Chondrocyte (in vitro differentiated cells): ENCODE measurements around the gene CHRND. TPM values are rescaled to one million over a fixed set of nuclear protein-coding genes. Genes with fewer than 3 reads are reported as not detected.

Experiments
- DNase-seq: peaks from one replicate; pipeline ENCODE4 v3.0.0; 2021; ENCODE audit warnings: mixed read lengths, low spot score
- H3K27ac Mint-ChIP-seq: one replicate; pipeline ENCODE4 v1.8.0; 2021; ENCODE audit warnings: mild to moderate bottlenecking, moderate library complexity, mixed read lengths; ENCODE audit not compliant: unreplicated experiment
- H3K27me3 Mint-ChIP-seq: 2 replicates; pipeline ENCODE4 v1.8.0; 2021; ENCODE audit warnings: low read depth, mixed read lengths
- H3K36me3 Mint-ChIP-seq: 2 replicates; pipeline ENCODE4 v1.8.0; 2021; ENCODE audit warnings: low read depth, mixed read lengths
- H3K4me1 Mint-ChIP-seq: 2 replicates; pipeline ENCODE4 v1.8.0; 2021; ENCODE audit warnings: low read depth, mild to moderate bottlenecking, mixed read lengths
- H3K4me3 Mint-ChIP-seq: one replicate; pipeline ENCODE4 v1.8.0; 2021; ENCODE audit warnings: mild to moderate bottlenecking, moderate library complexity, mixed read lengths; ENCODE audit not compliant: unreplicated experiment
- H3K9me3 Mint-ChIP-seq: 2 replicates; pipeline ENCODE4 v1.8.0; 2021; ENCODE audit warnings: low read depth, mixed read lengths
- total RNA-seq: library from RNA; stranded (reverse); gene quantifications from 3 replicates; pipeline ENCODE4 v1.2.1, GENCODE V29; 2021
- TF ChIP-seq, protein P1 (sequence below): fragments of 200-600 bp; sonication (generic); IDR thresholded peaks from 2 replicates; pipeline ENCODE4 v1.5.0; 2021; ENCODE audit warnings: antibody characterized with exemption, mild to moderate bottlenecking, moderate library complexity

CHRND gene
- total RNA-seq, 1 donor from 2014 or later, result not detected

- Mint-ChIP-seq H3K4me3 (no peak overlapping the region), H3K27me3 (peaks cover 49% of the 10 kb centered on the region), H3K9me3 (no peaks in the 10 kb centered on the region), H3K4me1 (peaks cover 9% of the 10 kb centered on the region), H3K36me3 (no peaks in the 10 kb centered on the region), H3K27ac (no peak overlapping the region)
- TF ChIP-seq, protein P1, sequence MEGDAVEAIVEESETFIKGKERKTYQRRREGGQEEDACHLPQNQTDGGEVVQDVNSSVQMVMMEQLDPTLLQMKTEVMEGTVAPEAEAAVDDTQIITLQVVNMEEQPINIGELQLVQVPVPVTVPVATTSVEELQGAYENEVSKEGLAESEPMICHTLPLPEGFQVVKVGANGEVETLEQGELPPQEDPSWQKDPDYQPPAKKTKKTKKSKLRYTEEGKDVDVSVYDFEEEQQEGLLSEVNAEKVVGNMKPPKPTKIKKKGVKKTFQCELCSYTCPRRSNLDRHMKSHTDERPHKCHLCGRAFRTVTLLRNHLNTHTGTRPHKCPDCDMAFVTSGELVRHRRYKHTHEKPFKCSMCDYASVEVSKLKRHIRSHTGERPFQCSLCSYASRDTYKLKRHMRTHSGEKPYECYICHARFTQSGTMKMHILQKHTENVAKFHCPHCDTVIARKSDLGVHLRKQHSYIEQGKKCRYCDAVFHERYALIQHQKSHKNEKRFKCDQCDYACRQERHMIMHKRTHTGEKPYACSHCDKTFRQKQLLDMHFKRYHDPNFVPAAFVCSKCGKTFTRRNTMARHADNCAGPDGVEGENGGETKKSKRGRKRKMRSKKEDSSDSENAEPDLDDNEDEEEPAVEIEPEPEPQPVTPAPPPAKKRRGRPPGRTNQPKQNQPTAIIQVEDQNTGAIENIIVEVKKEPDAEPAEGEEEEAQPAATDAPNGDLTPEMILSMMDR, result no peak
- no peak for DNase-seq
Observed at GRCh38 chr2:232506709-232507108, 19.3 kb upstream of the CHRND start.

DNA sequence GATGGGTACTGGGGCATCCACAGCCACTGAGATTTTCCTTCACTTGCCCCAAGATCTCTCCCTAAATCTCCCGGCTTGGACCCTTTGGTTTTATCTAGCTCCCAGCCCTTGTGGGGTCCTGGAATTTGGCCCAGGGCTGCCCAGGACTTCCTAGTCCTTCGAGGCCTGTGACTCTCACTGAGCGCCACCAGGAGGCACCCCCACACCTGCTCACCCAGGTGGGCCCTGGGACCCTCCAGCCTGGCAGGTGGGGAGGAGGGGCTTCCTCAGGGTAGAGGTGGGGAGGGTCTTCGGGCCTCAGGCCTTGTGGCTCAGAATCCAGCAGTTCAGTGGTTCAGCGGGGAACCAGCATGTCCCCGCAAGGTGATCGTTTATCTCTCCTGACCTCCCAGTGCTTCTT is 17.7 kb upstream of the CHRND start:
- H3K27ac Mint-ChIP-seq, result no peak overlapping the region
- no peaks in the 10 kb centered on the region for H3K9me3 Mint-ChIP-seq
- no peak for DNase-seq
- H3K36me3 Mint-ChIP-seq, result no peaks in the 10 kb centered on the region
- H3K4me1 Mint-ChIP-seq, result peaks cover 6% of the 10 kb centered on the region
- TF ChIP-seq, protein P1, result no peak
- H3K4me3 Mint-ChIP-seq, result no peak overlapping the region
- peaks cover 50% of the 10 kb centered on the region for H3K27me3 Mint-ChIP-seq

DNA sequence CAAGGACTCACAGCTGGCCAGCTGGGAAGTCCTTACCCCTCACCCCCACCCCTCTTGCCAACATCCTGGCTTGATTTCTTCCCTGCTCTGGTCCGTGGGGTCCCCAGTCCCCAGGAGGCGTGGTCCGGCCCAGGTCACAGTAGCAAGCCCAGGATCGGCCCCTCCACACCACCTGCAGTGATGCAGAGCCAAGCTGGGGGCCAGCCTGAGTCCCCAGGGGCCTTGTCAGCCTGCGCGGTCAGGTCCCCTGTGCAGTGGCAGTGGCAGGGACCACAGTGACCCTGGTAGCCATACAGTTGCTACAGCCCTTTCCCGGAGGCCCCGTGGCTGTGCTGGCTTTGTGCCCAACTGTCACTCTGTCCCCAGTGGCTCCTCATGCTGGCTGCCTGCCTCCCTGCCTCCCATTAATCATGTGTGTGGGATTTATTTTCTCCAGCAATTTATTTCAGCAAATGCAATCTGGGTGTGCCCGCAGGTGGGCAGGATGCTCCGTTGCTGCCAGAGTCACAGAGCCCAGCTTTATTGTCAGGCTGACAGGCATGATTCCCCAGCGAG is 14.5 kb upstream of the CHRND start:
- Mint-ChIP-seq H3K9me3 (no peaks in the 10 kb centered on the region), H3K36me3 (no peaks in the 10 kb centered on the region), H3K27me3 (peaks cover 45% of the 10 kb centered on the region), H3K27ac (no peak overlapping the region), H3K4me1 (no peaks in the 10 kb centered on the region), H3K4me3 (no peak overlapping the region)
- TF ChIP-seq, protein P1, result no peak
- DNase-seq, result no peak

DNA sequence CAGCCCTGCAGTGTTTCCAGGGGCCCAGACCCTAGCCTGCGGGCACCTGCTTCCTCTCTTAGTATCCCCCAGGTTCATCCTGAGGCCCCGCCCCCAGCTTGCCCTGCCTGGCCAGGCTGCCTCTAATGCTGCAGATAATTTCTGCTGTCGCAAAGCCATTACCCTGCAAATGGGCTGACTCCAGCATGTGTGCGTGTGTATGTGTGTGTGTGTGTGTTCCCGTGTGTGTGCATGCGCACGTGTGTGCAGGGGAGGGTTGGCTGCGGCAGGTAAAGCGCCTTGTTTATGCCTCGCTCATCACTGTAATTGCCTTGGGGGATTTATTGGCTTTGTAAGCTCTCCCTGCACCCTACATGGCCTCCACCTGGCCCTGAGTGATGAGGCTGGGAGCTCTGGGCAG is 13.4 kb upstream of the CHRND start:
- TF ChIP-seq, protein P1, result no peak
- Mint-ChIP-seq H3K9me3 (no peaks in the 10 kb centered on the region), H3K4me1 (no peaks in the 10 kb centered on the region), H3K36me3 (no peaks in the 10 kb centered on the region), H3K27me3 (peaks cover 45% of the 10 kb centered on the region), H3K4me3 (no peak overlapping the region), H3K27ac (no peak overlapping the region)
- no peak for DNase-seq

- H3K4me1 Mint-ChIP-seq, result no peaks in the 10 kb centered on the region
- peaks cover 50% of the 10 kb centered on the region for H3K27me3 Mint-ChIP-seq
- H3K36me3 Mint-ChIP-seq, result no peaks in the 10 kb centered on the region
- no peak overlapping the region for H3K4me3 Mint-ChIP-seq
- H3K9me3 Mint-ChIP-seq, result no peaks in the 10 kb centered on the region
- TF ChIP-seq, protein P1, result no peak
- DNase-seq, result no peak
- no peak overlapping the region for H3K27ac Mint-ChIP-seq
Observed at GRCh38 chr2:232513353-232513752, 12.6 kb upstream of the CHRND start.
